ENCODE data around the gene GTF3C1. TPM values are rescaled to one million over a fixed set of nuclear protein-coding genes. Genes with fewer than 3 reads are reported as not detected.
"Not testable (repeated sequence)": the region's sequence is repeated elsewhere in the genome, so short reads cannot be mapped to it uniquely, and the experiment has no call there.

The GTF3C1 gene
- total RNA-seq, 1 donor, result 101 TPM

- no peak overlapping the region for H3K4me3 ChIP-seq (ENCODE audit: low read depth, low read length)
- DNase-seq (ENCODE audit: low read depth), result peak; percentile 16
- TF ChIP-seq CTCF (IDR thresholded peaks at IDR 0.05; ENCODE audit: insufficient read depth, low read depth, low read length), result no peak
Observed at GRCh38 chr16:27579087-27579980, 29.6 kb upstream of the GTF3C1 start.

GRCh38 chr16:27576729-27577128, 27.0 kb upstream of the GTF3C1 start:
- no peak for DNase-seq (ENCODE audit: low read depth)
- H3K4me3 ChIP-seq (ENCODE audit: low read depth, low read length), result no peak overlapping the region
- TF ChIP-seq CTCF (IDR thresholded peaks at IDR 0.05; ENCODE audit: insufficient read depth, low read depth, low read length), result no peak

- H3K4me3 ChIP-seq (ENCODE audit: low read depth, low read length), result no peak overlapping the region
- peak; percentile 39 for DNase-seq (ENCODE audit: low read depth)
- TF ChIP-seq CTCF (IDR thresholded peaks at IDR 0.05; ENCODE audit: insufficient read depth, low read depth, low read length), result no peak
Observed at GRCh38 chr16:27572711-27573110, 23.0 kb upstream of the GTF3C1 start.

GRCh38 chr16:27571433-27572326, 22.0 kb upstream of the GTF3C1 start:
- peak; percentile 61 for DNase-seq (ENCODE audit: low read depth)
- no peak for TF ChIP-seq CTCF (IDR thresholded peaks at IDR 0.05; ENCODE audit: insufficient read depth, low read depth, low read length)
- H3K4me3 ChIP-seq (ENCODE audit: low read depth, low read length), result no peak overlapping the region

GRCh38 chr16:27570986-27571385, 21.3 kb upstream of the GTF3C1 start:
- H3K4me3 ChIP-seq (ENCODE audit: low read depth, low read length); DNase-seq (ENCODE audit: low read depth): not testable (repeated sequence)

GRCh38 chr16:27568077-27568476, 18.4 kb upstream of the GTF3C1 start:
- DNase-seq (ENCODE audit: low read depth), result no peak
- H3K4me3 ChIP-seq (ENCODE audit: low read depth, low read length), result no peak overlapping the region
- no peak for TF ChIP-seq CTCF (IDR thresholded peaks at IDR 0.05; ENCODE audit: insufficient read depth, low read depth, low read length)

GRCh38 chr16:27566417-27566816, 16.7 kb upstream of the GTF3C1 start:
- no peak for DNase-seq (ENCODE audit: low read depth)
- H3K4me3 ChIP-seq (ENCODE audit: low read depth, low read length), result no peak overlapping the region
- TF ChIP-seq CTCF (IDR thresholded peaks at IDR 0.05; ENCODE audit: insufficient read depth, low read depth, low read length), result no peak
